Mucosa of rectum (tissue), 2 donors: ENCODE measurements around the gene CCSER1.
"Not testable (repeated sequence)": the region's sequence is repeated elsewhere in the genome, so short reads cannot be mapped to it uniquely, and the experiment has no call there.

Experiments used
- H3K27ac ChIP-seq, 2 donors: one replicate each; pipeline ENCODE4 v1.7.0; 2013; ENCODE audit warnings: inconsistent platforms in 2 of 2, low read depth in 2 of 2, low read length in 2 of 2
- H3K27me3 ChIP-seq, 2 donors: one replicate each; pipeline ENCODE4 v1.7.0; 2013; ENCODE audit warnings: low read length in 2 of 2; ENCODE audit not compliant: control insufficient read depth in 2 of 2, insufficient read depth in 2 of 2
- H3K36me3 ChIP-seq, 2 donors: one replicate each; pipeline ENCODE4 v1.7.0; 2013; ENCODE audit warnings: low read length in 2 of 2; ENCODE audit not compliant: control insufficient read depth in 2 of 2, insufficient read depth in 2 of 2
- H3K4me1 ChIP-seq, 2 donors: one replicate each; pipeline ENCODE4 v1.7.0; 2013; ENCODE audit warnings: low read length in 2 of 2, mild to moderate bottlenecking in 1 of 2; ENCODE audit not compliant: control insufficient read depth in 2 of 2, insufficient read depth in 2 of 2
- H3K4me3 ChIP-seq, 2 donors: one replicate each; pipeline ENCODE4 v1.7.0; 2013; ENCODE audit warnings: low read length in 2 of 2
- H3K9ac ChIP-seq, 2 donors: one replicate each; pipeline ENCODE4 v1.7.0; 2013; ENCODE audit warnings: low read length in 2 of 2, low read depth in 1 of 2, mild to moderate bottlenecking in 1 of 2
- H3K9me3 ChIP-seq, 2 donors: one replicate each; pipeline ENCODE4 v1.7.0; 2013; ENCODE audit warnings: low read length in 2 of 2; ENCODE audit not compliant: control insufficient read depth in 2 of 2
- donor health status: healthy.
- donor health status: Normal muscosa, but diverticular disease.

Gene CCSER1

GRCh38 chr4:91462566-91462965 is 1335.4 kb downstream of the CCSER1 start:
- H3K36me3 ChIP-seq, H3K9ac ChIP-seq, H3K4me1 ChIP-seq, H3K27ac ChIP-seq, H3K27me3 ChIP-seq, H3K9me3 ChIP-seq, H3K4me3 ChIP-seq: not testable (repeated sequence)

GRCh38 chr4:91470671-91471070 is 1343.5 kb downstream of the CCSER1 start:
- no peaks in the 10 kb centered on the region for H3K27me3 ChIP-seq
- no peaks in the 10 kb centered on the region for H3K4me1 ChIP-seq
- H3K36me3 ChIP-seq = no peaks in the 10 kb centered on the region
- H3K9ac ChIP-seq = no peak overlapping the region
- no peak overlapping the region for H3K27ac ChIP-seq
- H3K9me3 ChIP-seq = no peaks in the 10 kb centered on the region
- H3K4me3 ChIP-seq = no peak overlapping the region

GRCh38 chr4:91471280-91471679 is 1344.1 kb downstream of the CCSER1 start:
- Histone ChIP-seq H3K4me3 (no peak overlapping the region), H3K9me3 (no peaks in the 10 kb centered on the region), H3K27ac (no peak overlapping the region)

GRCh38 chr4:91472046-91472445 is 1344.9 kb downstream of the CCSER1 start:
- no peaks in the 10 kb centered on the region for H3K4me1 ChIP-seq
- H3K9me3 ChIP-seq = no peaks in the 10 kb centered on the region
- H3K4me3 ChIP-seq = no peak overlapping the region
- no peak overlapping the region for H3K27ac ChIP-seq
- no peak overlapping the region for H3K9ac ChIP-seq
- H3K36me3 ChIP-seq = no peaks in the 10 kb centered on the region
- no peaks in the 10 kb centered on the region for H3K27me3 ChIP-seq

More at GRCh38 chr4:91471280-91471679, 1344.1 kb downstream of the CCSER1 start:
- Histone ChIP-seq H3K9ac (no peak overlapping the region), H3K36me3 (no peaks in the 10 kb centered on the region), H3K27me3 (no peaks in the 10 kb centered on the region), H3K4me1 (no peaks in the 10 kb centered on the region)

- Histone ChIP-seq H3K27me3 (no peaks in the 10 kb centered on the region), H3K9ac (no peak overlapping the region), H3K9me3 (no peaks in the 10 kb centered on the region), H3K4me1 (no peaks in the 10 kb centered on the region), H3K36me3 (no peaks in the 10 kb centered on the region), H3K4me3 (no peak overlapping the region), H3K27ac (no peak overlapping the region)
These were observed 1358.2 kb downstream of the CCSER1 start for GRCh38 chr4:91485415-91485814.

GRCh38 chr4:91488946-91489345 is 1361.8 kb downstream of the CCSER1 start:
- Histone ChIP-seq H3K27ac (no peak overlapping the region), H3K27me3 (no peaks in the 10 kb centered on the region), H3K4me1 (no peaks in the 10 kb centered on the region), H3K36me3 (no peaks in the 10 kb centered on the region), H3K9ac (no peak overlapping the region), H3K4me3 (no peak overlapping the region), H3K9me3 (no peaks in the 10 kb centered on the region)

GRCh38 chr4:91497892-91498291 is 1370.7 kb downstream of the CCSER1 start:
- Histone ChIP-seq H3K9ac (no peak overlapping the region), H3K4me3 (no peak overlapping the region), H3K27ac (no peak overlapping the region), H3K4me1 (no peaks in the 10 kb centered on the region), H3K27me3 (no peaks in the 10 kb centered on the region), H3K9me3 (no peaks in the 10 kb centered on the region), H3K36me3 (no peaks in the 10 kb centered on the region)

- Histone ChIP-seq H3K9me3 (no peaks in the 10 kb centered on the region), H3K4me3 (no peak overlapping the region), H3K27ac (no peak overlapping the region), H3K9ac (no peak overlapping the region), H3K36me3 (no peaks in the 10 kb centered on the region), H3K27me3 (no peaks in the 10 kb centered on the region), H3K4me1 (no peaks in the 10 kb centered on the region)
These were observed 1375.2 kb downstream of the CCSER1 start for GRCh38 chr4:91502365-91502764.

- Histone ChIP-seq H3K4me3 (no peak overlapping the region), H3K36me3 (no peaks in the 10 kb centered on the region), H3K27ac (no peak overlapping the region), H3K9ac (no peak overlapping the region), H3K27me3 (no peaks in the 10 kb centered on the region), H3K4me1 (no peaks in the 10 kb centered on the region), H3K9me3 (no peaks in the 10 kb centered on the region)
These were observed 1386.1 kb downstream of the CCSER1 start for GRCh38 chr4:91513326-91513725.

- Histone ChIP-seq H3K9me3 (no peaks in the 10 kb centered on the region), H3K4me1 (no peaks in the 10 kb centered on the region), H3K4me3 (no peak overlapping the region), H3K27me3 (no peaks in the 10 kb centered on the region), H3K9ac (no peak overlapping the region), H3K36me3 (no peaks in the 10 kb centered on the region), H3K27ac (no peak overlapping the region)
These were observed 1392.0 kb downstream of the CCSER1 start for GRCh38 chr4:91519155-91519554.

- H3K9ac ChIP-seq = no peak overlapping the region
- H3K27me3 ChIP-seq = no peaks in the 10 kb centered on the region
- H3K4me1 ChIP-seq = peaks cover 0 to 4% of the 10 kb centered on the region in 2 donors
- no peak overlapping the region for H3K27ac ChIP-seq
- H3K36me3 ChIP-seq = no peaks in the 10 kb centered on the region
- peak overlapping the region in 1 of 2 donors; percentile 42 for H3K4me3 ChIP-seq
- no peaks in the 10 kb centered on the region for H3K9me3 ChIP-seq
These were observed 1398.4 kb downstream of the CCSER1 start for GRCh38 chr4:91525621-91526020.
